Epidermal melanocyte (primary cell): ENCODE data around the gene SDSL.

Experiments used
- DNase-seq: peaks from one replicate; pipeline ENCODE4 v3.0.0; 2011; ENCODE audit warnings: low spot score; ENCODE audit not compliant: insufficient read length

The SDSL gene

DNA sequence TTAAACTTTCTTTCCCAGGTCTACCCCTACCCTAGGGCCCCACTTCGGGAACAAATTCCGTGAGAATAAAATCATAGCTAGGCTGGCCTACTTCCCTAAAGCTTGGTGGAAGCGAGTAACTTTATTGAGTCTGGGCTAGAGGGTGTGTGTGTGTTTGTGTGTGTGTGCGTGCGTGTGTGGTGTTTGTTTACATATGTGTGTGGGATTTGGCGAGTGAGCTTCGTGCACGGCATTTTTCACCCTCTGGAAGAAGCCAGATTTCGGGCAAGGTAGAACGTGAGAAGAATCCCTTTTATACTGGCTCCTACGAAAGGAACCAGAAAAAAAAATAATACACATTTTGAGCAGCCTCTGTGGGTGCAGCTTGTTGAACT lies 57.0 kb downstream of the SDSL start:
- DNase-seq: no peak

DNA sequence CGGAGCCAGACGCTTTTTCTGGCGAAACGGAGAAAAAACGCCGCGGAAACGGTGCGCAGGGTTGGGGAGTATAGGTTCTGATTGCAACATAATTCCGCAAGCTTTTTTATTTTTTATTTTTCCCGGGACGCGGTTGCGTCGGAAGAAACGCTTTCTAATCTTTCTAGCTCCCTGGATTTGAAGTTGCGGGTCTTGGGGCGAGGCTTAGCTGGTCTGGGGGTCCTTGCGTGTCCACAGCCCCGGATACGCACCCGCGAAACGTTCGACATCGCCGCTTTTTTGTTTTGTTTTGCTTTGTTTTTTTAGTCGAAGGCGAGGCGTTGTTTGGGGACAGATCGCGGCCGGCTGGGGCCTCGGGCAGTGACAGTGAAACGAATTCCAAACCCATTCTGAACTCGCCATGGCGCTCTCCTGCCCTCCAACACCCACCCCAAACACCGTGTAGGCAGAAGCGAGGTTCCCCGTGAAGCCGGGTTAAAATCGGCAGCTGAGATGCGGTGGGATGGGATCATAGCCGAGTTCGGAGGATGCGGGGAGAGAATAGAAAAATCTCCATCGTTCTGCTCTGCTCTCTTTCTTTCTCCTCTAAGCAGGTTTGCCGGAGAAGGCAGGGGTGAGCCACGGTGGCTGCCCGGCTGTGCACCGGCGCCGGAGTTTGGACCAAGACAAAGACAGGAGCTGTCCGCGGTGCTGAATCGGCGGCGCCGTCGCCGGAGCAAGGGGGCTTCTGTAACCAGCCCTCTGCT lies 57.6 kb downstream of the SDSL start:
- peak; percentile 55 for DNase-seq

DNA sequence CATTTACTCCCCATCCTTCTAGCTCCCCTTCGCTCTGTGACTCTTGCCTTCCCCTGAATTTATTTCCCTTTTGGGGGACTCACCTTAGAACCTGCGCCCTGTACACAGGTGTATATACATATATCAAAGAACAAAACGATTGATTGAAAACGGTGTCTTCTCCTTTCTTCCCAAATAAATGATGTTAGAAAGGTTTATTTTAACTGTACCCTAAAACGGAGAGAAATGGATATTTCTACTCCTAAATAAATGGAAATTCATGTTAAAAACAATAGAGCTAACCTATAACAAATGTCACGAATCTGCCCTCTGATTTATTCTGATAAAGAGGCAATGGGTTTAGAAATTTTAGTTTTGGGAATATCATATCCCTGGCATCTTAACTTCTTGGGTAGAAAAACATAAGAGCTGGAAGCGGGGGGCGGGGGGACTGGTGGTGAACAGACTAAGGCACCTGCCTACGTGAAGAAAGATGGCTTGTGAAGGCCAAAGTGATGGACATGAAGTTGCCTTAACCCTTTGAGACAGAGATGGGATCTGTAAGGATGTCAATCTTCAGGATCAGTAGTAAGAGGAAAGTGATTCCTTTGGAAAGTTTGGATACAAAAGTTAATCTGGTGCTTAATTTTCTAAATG lies 58.3 kb downstream of the SDSL start:
- DNase-seq: no peak

- no peak for DNase-seq
These were observed 60.2 kb downstream of the SDSL start for GRCh38 chr12:113482334-113482733.

GRCh38 chr12:113485330-113485729 lies 63.1 kb downstream of the SDSL start:
- DNase-seq: no peak

DNA sequence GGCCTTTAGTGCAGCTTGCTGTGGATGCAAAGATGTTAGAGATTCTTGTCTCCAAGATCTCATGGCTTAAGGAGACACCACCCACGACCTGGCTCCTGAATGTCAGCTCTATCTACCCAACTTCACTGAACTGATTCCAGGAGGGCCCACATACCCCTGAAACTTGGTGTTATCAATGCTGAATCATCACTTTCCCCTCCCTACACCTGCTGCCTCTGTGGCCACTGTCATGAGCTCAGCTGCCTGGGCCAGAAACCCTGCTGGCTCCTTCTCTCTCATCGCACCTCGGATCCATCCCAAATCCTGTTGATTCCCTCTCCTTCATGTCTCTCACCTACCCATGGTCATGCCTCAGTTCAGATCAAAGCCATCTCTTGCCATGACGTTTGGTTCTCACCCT lies 64.5 kb downstream of the SDSL start:
- DNase-seq: no peak
